Measurements from ENCODE around the gene MYO1H. TPM values are rescaled to one million over a fixed set of nuclear protein-coding genes. Genes with fewer than 3 reads are reported as not detected.
A peak's percentile ranks its signal among the peaks of the same experiment; 100 is the strongest.

The MYO1H gene
- total and polyA plus RNA-seq, 2 of the 8 experiments (the other 6 are each of a cell fraction or from before 2014, with no cell fraction given): 0.03 TPM; not detected in 1

DNA sequence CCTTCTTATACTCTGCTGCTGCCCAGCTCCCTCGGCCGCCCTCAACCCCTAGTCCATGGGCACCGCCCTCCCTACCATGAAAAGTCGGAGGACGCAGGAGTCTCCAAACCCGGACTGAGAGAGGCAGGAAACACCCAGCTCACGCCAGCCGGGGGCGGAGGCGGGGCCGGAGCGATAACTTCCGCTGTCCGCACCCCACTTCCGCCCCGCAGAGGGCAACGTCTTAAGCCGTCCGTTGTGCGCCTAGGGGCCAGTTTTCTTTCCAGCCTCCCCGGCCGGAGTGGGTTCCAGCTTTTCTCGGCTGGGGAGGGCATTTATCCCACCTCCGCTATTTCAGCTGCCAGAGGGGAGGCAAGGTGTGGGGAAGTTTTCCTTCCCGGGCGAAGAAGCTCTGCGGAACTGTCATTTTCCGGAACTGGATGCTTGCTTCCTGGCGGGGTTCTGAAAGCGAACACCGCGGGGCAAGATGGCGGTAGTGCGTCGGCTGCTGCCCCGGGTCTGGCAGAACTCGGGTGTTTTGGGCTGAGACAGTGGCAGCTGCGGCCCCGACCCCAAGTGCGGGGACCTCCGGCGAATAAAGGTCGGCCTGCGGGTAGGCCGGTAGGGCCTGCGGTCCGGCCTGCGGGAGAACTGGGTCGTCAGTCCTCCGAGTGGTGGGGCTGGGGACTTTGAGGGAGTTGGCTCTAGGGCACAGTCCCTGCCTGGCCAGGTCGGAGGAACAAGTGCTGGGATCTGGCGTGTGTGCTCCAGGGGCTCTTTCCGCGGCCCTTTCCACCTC lies 129.7 kb downstream of the MYO1H start, which contains the start of the genes KCTD10 and UBE3B (continued):
- TF ChIP-seq, protein P1, sequence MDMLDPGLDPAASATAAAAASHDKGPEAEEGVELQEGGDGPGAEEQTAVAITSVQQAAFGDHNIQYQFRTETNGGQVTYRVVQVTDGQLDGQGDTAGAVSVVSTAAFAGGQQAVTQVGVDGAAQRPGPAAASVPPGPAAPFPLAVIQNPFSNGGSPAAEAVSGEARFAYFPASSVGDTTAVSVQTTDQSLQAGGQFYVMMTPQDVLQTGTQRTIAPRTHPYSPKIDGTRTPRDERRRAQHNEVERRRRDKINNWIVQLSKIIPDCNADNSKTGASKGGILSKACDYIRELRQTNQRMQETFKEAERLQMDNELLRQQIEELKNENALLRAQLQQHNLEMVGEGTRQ (IDR thresholded peaks at IDR 0.05; ENCODE audit: low read length): no peak
- no peak for TF ChIP-seq NRF1 (IDR thresholded peaks at IDR 0.05; ENCODE audit: low read depth, low read length)
- TF ChIP-seq MAFK (IDR thresholded peaks at IDR 0.05; ENCODE audit: low read depth, low read length): no peak
- no peak for TF ChIP-seq CEBPB (IDR thresholded peaks at IDR 0.05; ENCODE audit: low read depth, low read length)
- TF ChIP-seq CHD7 (IDR thresholded peaks at IDR 0.05; ENCODE audit: insufficient replicate concordance, low read length): no peak
- TF ChIP-seq FOSL1 (IDR thresholded peaks at IDR 0.05; ENCODE audit: insufficient read depth, low read depth, low read length): no peak
- TF ChIP-seq TCF12 (IDR thresholded peaks at IDR 0.05; ENCODE audit: low read depth, low read length): no peak
- TF ChIP-seq SP4 (IDR thresholded peaks at IDR 0.05; ENCODE audit: low read length): peak; percentile 73; the same call in 1 of the 2 replicates
- peak; percentile 97 for TF ChIP-seq GABPA (IDR thresholded peaks at IDR 0.05; ENCODE audit: borderline replicate concordance, insufficient read depth, low read length)
- peak; percentile 20; the same call in 1 of the 2 replicates for TF ChIP-seq SIX5 (IDR thresholded peaks at IDR 0.05; ENCODE audit: low read depth, low read length)
